Suprapubic skin (tissue), 4 donors: ENCODE measurements around the gene SH3PXD2B.

ENCODE experiments used
- CTCF ChIP-seq, 2 donors: fragments of 200-600 bp in 1 of 2; fragments of 450-650 bp in 1 of 2; sonication (generic) in 1 of 2; IDR thresholded peaks; one replicate each; pipeline ENCODE4 v1.5.1; 2016 to 2019; ENCODE audit warnings: antibody characterized with exemption in 2 of 2, mild to moderate bottlenecking in 1 of 2, moderate library complexity in 1 of 2
- POLR2A ChIP-seq, 2 donors: fragments of 450-650 bp; IDR thresholded peaks; one replicate each; pipeline ENCODE4 v1.6.1; 2017; ENCODE audit warnings: antibody characterized with exemption in 2 of 2, mild to moderate bottlenecking in 2 of 2, moderate library complexity in 2 of 2
- POLR2AphosphoS5 ChIP-seq, 3 donors: sonication (generic); formaldehyde crosslinking; IDR thresholded peaks; one replicate each; pipeline ENCODE4 v1.6.1; 2017; ENCODE audit warnings: antibody characterized with exemption in 3 of 3

GRCh38 chr5:172282272-172283019, 171.9 kb downstream of the SH3PXD2B start:
- no peak for TF ChIP-seq POLR2AphosphoS5 (IDR thresholded peaks at IDR 0.05)
- no peak for TF ChIP-seq POLR2A (IDR thresholded peaks at IDR 0.05)
- no peak for TF ChIP-seq CTCF (IDR thresholded peaks at IDR 0.05)
